AG10803 (cell line): ENCODE results near the gene MEGF10.

Experiments
- DNase-seq: peaks from one replicate; pipeline ENCODE4 v3.0.0; 2010; ENCODE audit warnings: low read depth
- H3K4me3 ChIP-seq: 2 replicates; pipeline ENCODE4 v1.5.1; 2011; ENCODE audit warnings: mild to moderate bottlenecking, low read length, control low read depth
- TF ChIP-seq, protein P1 (sequence below): conservative IDR thresholded peaks from 2 replicates; pipeline ENCODE4 v1.5.1; 2011; ENCODE audit warnings: mild to moderate bottlenecking, low read length, control low read depth, inconsistent platforms

The MEGF10 gene

DNA sequence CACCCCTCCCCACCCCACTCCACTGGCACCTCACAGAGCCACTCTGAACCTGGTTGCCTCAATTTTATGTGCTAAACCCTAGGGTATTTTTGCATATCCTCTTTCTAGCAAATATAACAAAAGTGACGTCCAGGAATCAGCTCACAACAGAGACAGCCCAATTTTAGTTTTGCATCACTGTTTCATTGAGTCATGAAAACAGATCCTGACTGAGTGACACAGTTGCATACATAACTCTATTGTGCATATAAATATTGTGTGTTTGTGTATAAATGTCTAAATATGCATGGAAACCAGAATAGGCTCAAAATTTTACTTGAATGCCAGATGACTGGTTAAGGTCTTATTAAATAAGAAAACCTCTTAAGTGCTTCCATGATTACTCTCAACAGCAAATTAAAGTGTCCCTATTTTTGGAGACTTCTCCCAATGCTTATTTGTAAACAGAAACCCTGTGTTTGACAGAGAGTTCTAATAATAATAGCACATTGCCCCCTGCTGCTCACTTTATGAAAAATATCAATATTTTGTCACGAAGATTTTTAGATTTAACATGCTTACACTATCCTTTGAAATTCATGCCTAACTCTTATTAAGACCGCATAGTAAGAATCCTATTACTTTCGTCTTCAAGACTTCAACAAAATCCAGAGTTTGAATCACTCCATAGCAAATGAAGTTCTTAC, 151.3 kb downstream of the MEGF10 start:
- TF ChIP-seq, protein P1, sequence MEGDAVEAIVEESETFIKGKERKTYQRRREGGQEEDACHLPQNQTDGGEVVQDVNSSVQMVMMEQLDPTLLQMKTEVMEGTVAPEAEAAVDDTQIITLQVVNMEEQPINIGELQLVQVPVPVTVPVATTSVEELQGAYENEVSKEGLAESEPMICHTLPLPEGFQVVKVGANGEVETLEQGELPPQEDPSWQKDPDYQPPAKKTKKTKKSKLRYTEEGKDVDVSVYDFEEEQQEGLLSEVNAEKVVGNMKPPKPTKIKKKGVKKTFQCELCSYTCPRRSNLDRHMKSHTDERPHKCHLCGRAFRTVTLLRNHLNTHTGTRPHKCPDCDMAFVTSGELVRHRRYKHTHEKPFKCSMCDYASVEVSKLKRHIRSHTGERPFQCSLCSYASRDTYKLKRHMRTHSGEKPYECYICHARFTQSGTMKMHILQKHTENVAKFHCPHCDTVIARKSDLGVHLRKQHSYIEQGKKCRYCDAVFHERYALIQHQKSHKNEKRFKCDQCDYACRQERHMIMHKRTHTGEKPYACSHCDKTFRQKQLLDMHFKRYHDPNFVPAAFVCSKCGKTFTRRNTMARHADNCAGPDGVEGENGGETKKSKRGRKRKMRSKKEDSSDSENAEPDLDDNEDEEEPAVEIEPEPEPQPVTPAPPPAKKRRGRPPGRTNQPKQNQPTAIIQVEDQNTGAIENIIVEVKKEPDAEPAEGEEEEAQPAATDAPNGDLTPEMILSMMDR, result peak; percentile 34
- no peak overlapping the region for H3K4me3 ChIP-seq
- no peak for DNase-seq

DNA sequence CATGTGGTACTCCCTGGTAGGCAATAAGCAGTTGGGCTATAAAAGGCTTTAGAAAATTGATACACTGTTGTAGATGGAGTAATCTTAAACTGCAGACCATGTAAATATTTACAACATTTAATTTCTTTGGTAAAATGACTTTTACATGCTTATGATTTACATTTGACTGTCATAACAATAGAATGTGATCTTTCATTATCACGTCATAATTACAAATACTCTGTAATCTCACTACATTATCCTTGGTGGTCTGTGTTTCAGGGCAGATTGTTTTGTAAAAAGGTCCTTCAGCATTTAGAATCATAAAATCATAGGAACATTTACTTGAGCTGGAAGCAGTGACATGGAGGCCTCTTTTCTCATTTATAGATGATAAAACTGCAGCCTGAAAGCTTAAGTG, 153.6 kb downstream of the MEGF10 start:
- TF ChIP-seq, protein P1, result no peak
- DNase-seq, result no peak
- H3K4me3 ChIP-seq, result no peak overlapping the region

DNA sequence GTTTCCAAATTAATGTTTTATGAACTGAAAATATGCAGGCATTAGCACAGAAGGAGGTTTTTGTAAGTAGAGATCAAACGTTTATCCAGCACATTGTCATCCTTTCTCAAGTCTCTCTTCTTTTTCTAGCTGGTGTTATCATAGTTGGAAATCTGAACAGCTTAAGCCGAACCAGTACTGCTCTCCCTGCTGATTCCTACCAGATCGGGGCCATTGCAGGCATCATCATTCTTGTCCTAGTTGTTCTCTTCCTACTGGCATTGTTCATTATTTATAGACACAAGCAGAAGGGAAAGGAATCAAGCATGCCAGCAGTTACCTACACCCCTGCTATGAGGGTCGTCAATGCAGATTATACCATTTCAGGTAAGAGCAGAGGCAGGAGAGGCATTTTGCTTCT, 154.7 kb downstream of the MEGF10 start:
- TF ChIP-seq, protein P1, result no peak
- no peak for DNase-seq

DNA sequence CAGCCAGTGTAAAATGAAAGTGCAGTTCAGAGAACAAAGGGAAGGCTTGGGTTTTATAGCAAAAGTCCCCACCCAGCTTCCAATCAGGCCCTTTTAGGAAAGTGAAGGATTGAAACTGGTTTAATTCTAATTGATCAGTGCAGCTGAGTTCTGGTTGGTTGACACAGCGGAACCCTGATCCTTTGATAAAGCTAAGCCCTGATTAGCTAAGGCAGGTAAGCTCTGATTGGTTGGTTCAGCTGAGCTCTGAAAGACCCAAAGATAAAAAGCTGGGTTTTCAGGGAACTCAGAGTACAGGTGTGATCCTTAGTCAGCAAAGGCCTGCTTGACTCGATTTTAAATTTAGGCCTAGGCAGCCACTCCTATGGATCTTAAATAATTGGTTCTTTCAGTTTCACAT, 156.0 kb downstream of the MEGF10 start:
- H3K4me3 ChIP-seq, result no peak overlapping the region
- TF ChIP-seq, protein P1, result no peak
- no peak for DNase-seq

More for the DNA sequence above, 154.7 kb downstream of the MEGF10 start:
- no peak overlapping the region for H3K4me3 ChIP-seq

DNA sequence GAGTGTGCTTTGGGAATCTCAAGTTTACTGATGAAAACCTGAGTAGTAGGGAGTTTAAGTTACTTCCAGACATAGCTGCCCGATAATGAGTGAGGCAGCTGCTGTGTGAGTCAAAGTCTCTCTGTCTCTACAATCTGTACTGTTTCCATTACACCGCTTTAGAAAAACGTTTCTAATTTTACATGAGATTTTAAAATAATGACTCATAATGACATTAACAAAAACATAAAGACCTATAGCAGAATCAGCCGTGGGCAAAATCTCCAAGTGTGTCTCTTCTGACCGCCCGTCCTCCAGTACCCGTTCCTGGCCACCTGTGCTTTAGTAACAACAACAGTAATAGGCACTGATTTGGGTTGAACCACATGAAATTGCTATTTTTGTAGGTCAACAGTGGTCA, 157.2 kb downstream of the MEGF10 start:
- DNase-seq, result no peak
- TF ChIP-seq, protein P1, result no peak
- no peak overlapping the region for H3K4me3 ChIP-seq

DNA sequence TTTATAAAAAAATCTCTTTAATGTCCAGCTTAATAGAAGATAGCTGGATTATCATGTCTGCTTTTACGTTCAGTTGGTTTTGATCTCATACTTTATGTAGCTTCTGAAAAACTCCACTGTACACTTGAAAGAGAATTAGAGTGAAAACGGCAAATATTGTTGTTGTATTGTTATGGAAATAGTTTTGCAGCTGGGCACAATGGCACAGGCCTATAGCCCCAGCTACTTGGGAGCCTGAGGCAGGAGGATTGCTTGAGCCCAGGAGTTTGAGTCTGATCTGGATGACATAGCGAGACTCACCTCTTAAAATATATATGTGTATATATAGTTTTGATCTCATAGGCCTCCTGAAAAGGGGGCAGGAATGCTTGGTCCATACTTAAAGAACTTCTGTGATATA, 159.4 kb downstream of the MEGF10 start:
- DNase-seq, result no peak
- TF ChIP-seq, protein P1, result no peak
- no peak overlapping the region for H3K4me3 ChIP-seq

DNA sequence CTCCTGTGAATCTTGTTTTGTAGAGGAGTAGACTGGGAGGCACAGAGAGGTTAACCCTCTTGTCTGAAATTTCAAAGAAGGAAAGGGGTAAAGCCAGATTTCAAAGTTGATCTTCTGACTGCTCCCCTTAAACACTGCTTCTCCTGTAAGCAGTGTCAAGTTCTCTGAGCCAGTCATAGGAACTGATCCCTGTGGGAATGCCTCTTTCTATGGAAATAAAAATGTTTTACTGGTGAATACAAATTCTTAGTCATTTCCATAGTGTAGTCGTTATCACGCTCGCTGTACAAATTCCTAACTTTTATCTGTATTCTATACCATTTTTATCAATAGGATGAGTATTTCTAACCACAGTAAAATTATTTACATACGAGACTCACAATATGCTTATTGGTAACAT, 160.5 kb downstream of the MEGF10 start:
- no peak for DNase-seq
- TF ChIP-seq, protein P1, result no peak
- no peak overlapping the region for H3K4me3 ChIP-seq
